HG03460 (cell line): Measurements from ENCODE around the gene KRT40.

Experiments
- ATAC-seq: cut with Tn5 transposase; IDR thresholded peaks from one replicate; pipeline ENCODE4 v1.9.1; 2021; ENCODE audit not compliant: unreplicated experiment

The KRT40 gene

GRCh38 chr17:40953881-40954280 lies 30.2 kb downstream of the KRT40 start:
- no peak for ATAC-seq

GRCh38 chr17:40952661-40953060 lies 31.5 kb downstream of the KRT40 start:
- ATAC-seq: no peak

- no peak for ATAC-seq
These were observed 32.0 kb downstream of the KRT40 start for GRCh38 chr17:40952154-40952553.

GRCh38 chr17:40951011-40951622 lies 33.0 kb downstream of the KRT40 start:
- no peak for ATAC-seq

- no peak for ATAC-seq
These were observed 34.0 kb downstream of the KRT40 start for GRCh38 chr17:40950176-40950575.

GRCh38 chr17:40949418-40949817 lies 34.7 kb downstream of the KRT40 start:
- no peak for ATAC-seq

- ATAC-seq: no peak
These were observed 36.2 kb downstream of the KRT40 start for GRCh38 chr17:40947929-40948328.

GRCh38 chr17:40945414-40945813 lies 38.7 kb downstream of the KRT40 start:
- ATAC-seq: no peak

- ATAC-seq: no peak
These were observed 39.6 kb downstream of the KRT40 start for GRCh38 chr17:40944531-40944930.

- ATAC-seq: no peak
These were observed 41.6 kb downstream of the KRT40 start for GRCh38 chr17:40942553-40942952.

- ATAC-seq: no peak
These were observed 43.9 kb downstream of the KRT40 start for GRCh38 chr17:40940266-40940665.

- ATAC-seq: no peak
These were observed 45.1 kb downstream of the KRT40 start for GRCh38 chr17:40938981-40939380.

GRCh38 chr17:40937384-40937819 lies 46.7 kb downstream of the KRT40 start, which contains the start of gene KRT23:
Gene KRT23, minus strand, starts transcription at chr17:40937646. Its CDS starts 1,043 bp downstream, at chr17:40936603.
- no peak for ATAC-seq

- no peak for ATAC-seq
These were observed 47.1 kb downstream of the KRT40 start for GRCh38 chr17:40936976-40937375.

- ATAC-seq: no peak
These were observed 47.6 kb downstream of the KRT40 start for GRCh38 chr17:40936437-40936971.

- ATAC-seq: no peak
These were observed 48.5 kb downstream of the KRT40 start for GRCh38 chr17:40935624-40936023.

- ATAC-seq: no peak
These were observed 51.5 kb downstream of the KRT40 start for GRCh38 chr17:40932608-40933007.

- no peak for ATAC-seq
These were observed 52.8 kb downstream of the KRT40 start for GRCh38 chr17:40931311-40931710.
